ENCODE measurements around the gene ADGRF5.
"Not testable (repeated sequence)": the region's sequence is repeated elsewhere in the genome, so short reads cannot be mapped to it uniquely, and the experiment has no call there.

DNA sequence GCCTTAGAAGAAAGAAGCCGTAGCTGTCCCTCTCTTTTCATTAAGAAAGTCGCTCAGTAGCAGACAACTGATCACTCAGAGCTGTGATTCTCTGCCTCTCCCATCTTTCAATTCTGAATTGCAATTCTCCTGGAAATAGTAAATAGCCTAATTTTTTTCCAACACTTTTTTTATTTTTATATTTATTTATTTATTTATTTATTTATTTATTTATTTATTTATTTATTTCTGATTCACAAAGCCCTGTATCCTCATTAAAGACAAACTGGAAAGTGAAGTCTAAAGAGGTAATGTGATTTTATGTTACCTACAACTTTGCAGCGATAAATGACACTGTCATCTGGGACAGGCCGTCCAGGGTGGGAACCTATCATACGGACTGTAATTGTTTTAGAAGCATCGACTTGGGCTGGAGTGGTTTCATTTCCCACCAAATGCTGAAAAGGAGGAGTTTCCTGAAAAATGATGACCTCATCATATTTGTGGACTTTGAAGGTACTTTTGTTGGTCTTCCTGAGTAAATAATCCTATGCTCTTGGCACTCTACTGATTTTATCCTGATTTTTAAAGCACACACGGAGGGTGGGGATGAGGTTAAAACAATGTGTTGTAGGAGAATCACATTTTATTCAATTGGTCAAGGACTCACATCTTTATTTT, 87.4 kb downstream of the ADGRF5 start:
- TF ChIP-seq, protein P1, sequence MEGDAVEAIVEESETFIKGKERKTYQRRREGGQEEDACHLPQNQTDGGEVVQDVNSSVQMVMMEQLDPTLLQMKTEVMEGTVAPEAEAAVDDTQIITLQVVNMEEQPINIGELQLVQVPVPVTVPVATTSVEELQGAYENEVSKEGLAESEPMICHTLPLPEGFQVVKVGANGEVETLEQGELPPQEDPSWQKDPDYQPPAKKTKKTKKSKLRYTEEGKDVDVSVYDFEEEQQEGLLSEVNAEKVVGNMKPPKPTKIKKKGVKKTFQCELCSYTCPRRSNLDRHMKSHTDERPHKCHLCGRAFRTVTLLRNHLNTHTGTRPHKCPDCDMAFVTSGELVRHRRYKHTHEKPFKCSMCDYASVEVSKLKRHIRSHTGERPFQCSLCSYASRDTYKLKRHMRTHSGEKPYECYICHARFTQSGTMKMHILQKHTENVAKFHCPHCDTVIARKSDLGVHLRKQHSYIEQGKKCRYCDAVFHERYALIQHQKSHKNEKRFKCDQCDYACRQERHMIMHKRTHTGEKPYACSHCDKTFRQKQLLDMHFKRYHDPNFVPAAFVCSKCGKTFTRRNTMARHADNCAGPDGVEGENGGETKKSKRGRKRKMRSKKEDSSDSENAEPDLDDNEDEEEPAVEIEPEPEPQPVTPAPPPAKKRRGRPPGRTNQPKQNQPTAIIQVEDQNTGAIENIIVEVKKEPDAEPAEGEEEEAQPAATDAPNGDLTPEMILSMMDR (IDR thresholded peaks at IDR 0.05): not testable (repeated sequence)
- TF ChIP-seq POLR2A (IDR thresholded peaks at IDR 0.05; ENCODE audit: low read depth): not testable (repeated sequence)
